ENCODE data around the gene TGFA. TPM values are rescaled to one million over a fixed set of nuclear protein-coding genes. Genes with fewer than 3 reads are reported as not detected.

Gene TGFA
- total and polyA plus RNA-seq, 11 donors: 0.50 to 4.9 (median 1.0) TPM

DNA sequence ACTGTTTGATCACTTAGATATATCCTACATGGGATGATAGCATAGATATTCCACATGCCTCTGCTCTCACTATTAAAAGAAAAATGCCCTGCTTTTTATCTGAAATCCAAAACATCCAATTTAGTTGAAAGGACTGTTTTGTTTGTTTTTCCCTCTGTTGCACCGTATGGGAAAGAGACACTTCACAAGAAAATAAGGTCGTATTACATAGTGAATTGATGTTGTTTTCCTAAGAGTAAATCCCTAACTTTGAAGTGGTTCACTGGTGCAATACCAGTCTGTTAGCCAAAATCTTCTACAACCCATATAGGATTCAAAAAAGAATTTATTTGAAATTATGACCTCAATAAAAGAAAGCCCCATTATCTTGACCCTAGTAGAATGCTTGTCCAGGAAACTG, 18.1 kb downstream of the TGFA start:
- intact Hi-C loops (cut with DNase I): no loop called here
- no peaks in the 10 kb centered on the region for H3K36me3 ChIP-seq
- DNase-seq (no peak), ATAC-seq (no peak)
- peaks cover 0 to 16% (median 0%) of the 10 kb centered on the region in 12 donors for H3K4me1 ChIP-seq
- no peak overlapping the region for H3K4me3 ChIP-seq
- no peak overlapping the region for H3K27ac ChIP-seq
- H3K9me3 ChIP-seq: peaks cover 0 to 20% (median 2%) of the 10 kb centered on the region in 12 donors
- WGBS, 4 donors: 32 to 76% (median 60%) methylated on average over 2 of the region's 2 CpGs
- TF ChIP-seq, protein P1, sequence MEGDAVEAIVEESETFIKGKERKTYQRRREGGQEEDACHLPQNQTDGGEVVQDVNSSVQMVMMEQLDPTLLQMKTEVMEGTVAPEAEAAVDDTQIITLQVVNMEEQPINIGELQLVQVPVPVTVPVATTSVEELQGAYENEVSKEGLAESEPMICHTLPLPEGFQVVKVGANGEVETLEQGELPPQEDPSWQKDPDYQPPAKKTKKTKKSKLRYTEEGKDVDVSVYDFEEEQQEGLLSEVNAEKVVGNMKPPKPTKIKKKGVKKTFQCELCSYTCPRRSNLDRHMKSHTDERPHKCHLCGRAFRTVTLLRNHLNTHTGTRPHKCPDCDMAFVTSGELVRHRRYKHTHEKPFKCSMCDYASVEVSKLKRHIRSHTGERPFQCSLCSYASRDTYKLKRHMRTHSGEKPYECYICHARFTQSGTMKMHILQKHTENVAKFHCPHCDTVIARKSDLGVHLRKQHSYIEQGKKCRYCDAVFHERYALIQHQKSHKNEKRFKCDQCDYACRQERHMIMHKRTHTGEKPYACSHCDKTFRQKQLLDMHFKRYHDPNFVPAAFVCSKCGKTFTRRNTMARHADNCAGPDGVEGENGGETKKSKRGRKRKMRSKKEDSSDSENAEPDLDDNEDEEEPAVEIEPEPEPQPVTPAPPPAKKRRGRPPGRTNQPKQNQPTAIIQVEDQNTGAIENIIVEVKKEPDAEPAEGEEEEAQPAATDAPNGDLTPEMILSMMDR (IDR thresholded peaks at IDR 0.05): no peak
- TF ChIP-seq POLR2A (IDR thresholded peaks at IDR 0.05): no peak
- no peaks in the 10 kb centered on the region for H3K27me3 ChIP-seq

DNA sequence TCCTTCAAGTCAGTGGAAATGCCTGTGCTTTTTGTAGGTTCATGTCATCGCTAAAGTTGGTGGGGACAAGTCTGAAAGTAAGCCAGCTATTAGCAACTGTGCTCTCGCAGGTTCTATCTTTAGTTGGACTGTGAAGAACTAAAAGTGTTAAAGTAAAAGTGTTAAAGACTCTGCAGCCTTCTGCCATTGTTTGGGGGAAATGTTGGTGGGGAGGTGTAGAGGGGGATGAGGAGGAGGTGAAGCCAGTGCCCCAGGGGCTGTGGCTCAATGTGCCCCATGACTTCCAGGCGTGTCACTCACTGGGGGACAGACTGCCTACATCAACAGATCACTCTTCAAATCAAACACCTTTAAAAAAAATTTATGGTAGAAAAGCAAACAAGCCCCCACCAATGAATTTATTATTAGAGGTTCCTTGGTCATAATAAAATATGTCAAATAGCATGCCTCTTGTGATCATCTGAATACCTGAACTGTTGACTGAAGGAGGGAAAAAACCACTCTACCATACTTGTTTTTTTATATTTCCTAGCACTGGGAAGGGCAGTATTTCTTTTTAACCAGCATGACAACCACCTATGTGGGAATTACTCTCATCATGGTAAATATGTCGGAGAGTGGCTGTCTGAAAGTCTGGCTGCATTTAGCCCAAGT, 19.3 kb downstream of the TGFA start:
- Histone ChIP-seq H3K36me3 (no peaks in the 10 kb centered on the region), H3K27me3 (no peaks in the 10 kb centered on the region), H3K27ac (no peak overlapping the region), H3K4me1 (peaks cover 0 to 19% (median 0%) of the 10 kb centered on the region in 12 donors), H3K4me3 (no peak overlapping the region), H3K9me3 (peaks cover 0 to 20% (median 2%) of the 10 kb centered on the region in 12 donors)
- ATAC-seq (no peak), DNase-seq (no peak)
- WGBS, 4 donors: 47 to 62% (median 58%) methylated on average over 4 of the region's 4 CpGs
- TF ChIP-seq, protein P1 (IDR thresholded peaks at IDR 0.05): no peak
- no peak for TF ChIP-seq POLR2A (IDR thresholded peaks at IDR 0.05)
- intact Hi-C loops (cut with DNase I): no loop called here

DNA sequence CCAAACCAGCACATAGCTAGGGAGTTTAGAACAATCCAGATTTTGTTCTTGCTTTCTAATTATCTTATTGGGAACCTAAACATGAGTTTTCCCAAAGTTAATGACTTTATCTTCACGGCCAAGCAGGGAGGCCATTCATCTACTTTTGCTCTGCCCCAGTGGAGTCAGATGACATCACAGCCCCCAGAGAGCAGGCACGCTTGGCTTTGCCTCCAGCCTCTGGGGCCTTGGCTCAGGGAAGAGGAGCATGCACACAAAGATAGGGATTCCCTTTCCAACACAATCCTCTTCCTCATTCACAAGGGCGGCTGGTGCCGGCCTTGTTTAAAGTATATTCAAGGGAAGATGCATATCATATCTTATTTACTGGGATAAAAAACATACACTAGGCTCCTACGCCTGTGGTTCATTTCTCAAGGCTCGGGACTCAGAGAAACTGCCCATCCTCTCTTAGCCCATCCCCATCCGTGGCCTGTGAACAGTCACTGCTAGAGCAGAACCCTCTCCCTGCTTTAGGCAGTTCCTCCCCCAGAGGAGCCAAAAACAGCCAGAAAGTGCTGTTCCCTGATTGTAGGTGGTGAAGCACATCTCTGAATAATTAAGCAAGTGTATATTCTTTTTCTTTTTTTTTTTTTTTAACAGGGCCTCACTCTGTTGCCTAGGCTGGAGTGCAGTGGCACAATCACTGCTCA, 21.2 kb downstream of the TGFA start:
- ATAC-seq (peak in 1 of 4 donors; percentile 36), DNase-seq (no peak)
- no peak overlapping the region for H3K27ac ChIP-seq
- WGBS, 4 donors: 57 to 60% (median 59%) methylated on average over 7 of the region's 7 CpGs
- H3K9me3 ChIP-seq: peaks cover 0 to 13% (median 0%) of the 10 kb centered on the region in 12 donors
- intact Hi-C loops (cut with DNase I): no loop called here
- TF ChIP-seq, protein P1 (IDR thresholded peaks at IDR 0.05): no peak
- H3K4me1 ChIP-seq: peaks cover 0 to 19% (median 0%) of the 10 kb centered on the region in 12 donors
- H3K27me3 ChIP-seq: no peaks in the 10 kb centered on the region
- H3K4me3 ChIP-seq: no peak overlapping the region
- no peaks in the 10 kb centered on the region for H3K36me3 ChIP-seq

DNA sequence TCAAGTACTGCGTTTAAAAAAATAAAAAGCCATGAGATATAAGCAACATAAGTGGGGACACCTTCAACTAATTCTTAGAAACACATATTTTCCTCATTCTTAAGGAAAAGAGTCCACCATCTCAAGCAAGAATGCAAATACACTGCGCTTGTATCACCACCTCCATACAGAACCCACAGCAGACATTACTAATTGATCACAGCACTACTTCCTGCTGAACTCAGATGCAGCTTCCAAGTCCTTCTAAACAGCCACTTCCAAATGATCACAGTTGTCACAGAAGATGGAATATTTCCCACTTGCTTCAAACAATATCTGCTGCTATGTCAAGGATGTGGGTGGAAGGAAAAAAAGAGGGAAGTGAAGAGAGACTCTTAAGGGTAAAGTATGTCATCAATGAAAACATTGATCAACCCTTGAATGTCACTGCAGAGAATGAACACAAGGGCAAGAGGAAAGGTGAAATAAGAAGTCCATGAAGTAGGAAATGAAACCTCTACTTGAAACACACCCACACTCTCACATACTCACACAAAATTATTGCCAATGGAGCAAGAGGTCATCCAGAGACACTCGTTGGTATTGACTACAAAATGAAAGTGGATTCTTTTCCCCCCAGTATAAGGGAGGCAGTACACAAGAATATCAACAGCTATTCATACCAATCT, 22.1 kb downstream of the TGFA start:
- Histone ChIP-seq H3K4me1 (peaks cover 0 to 23% (median 0%) of the 10 kb centered on the region in 12 donors), H3K27ac (no peak overlapping the region), H3K36me3 (no peaks in the 10 kb centered on the region), H3K4me3 (no peak overlapping the region), H3K9me3 (peaks cover 0 to 6% (median 0%) of the 10 kb centered on the region in 12 donors), H3K27me3 (no peaks in the 10 kb centered on the region)
- intact Hi-C loops (cut with DNase I): no loop called here
- no peak for ATAC-seq
- no peak for DNase-seq
- TF ChIP-seq POLR2A (IDR thresholded peaks at IDR 0.05): no peak
- TF ChIP-seq, protein P1 (IDR thresholded peaks at IDR 0.05): no peak
- 54 to 87% (median 80%) methylated on average over 3 of the region's 3 CpGs for whole genome bisulfite sequencing, 4 donors

Data from heart left ventricle (tissue), 16 donors.